ENCODE data around the gene EIF4EBP2. TPM values are rescaled to one million over a fixed set of nuclear protein-coding genes. Genes with fewer than 3 reads are reported as not detected.

The EIF4EBP2 gene
- total RNA-seq, 1 experiment from 2014 or later: 80.3 TPM

- Histone ChIP-seq H2AFZ (no peak overlapping the region), H3K4me1 (replicated peaks; ENCODE audit: insufficient read depth) (no peaks in the 10 kb centered on the region), H4K20me1 (ENCODE audit: insufficient read depth) (peaks cover 4% of the 10 kb centered on the region), H3K79me2 (ENCODE audit: low read depth) (no peaks in the 10 kb centered on the region), H3K4me2 (no peak overlapping the region), H3K4me3 (no peak overlapping the region), H3K9me2 (ENCODE audit: insufficient read depth) (no peaks in the 10 kb centered on the region), H3K36me3 (ENCODE audit: low read depth) (peaks cover 9% of the 10 kb centered on the region; the same call in 1 of the 2 replicates), H3F3A (ENCODE audit: insufficient read depth, low read depth) (0 out of 2 replicates have a peak, but pooled peaks cover 6% of the 10 kb centered on the region), H3K27me3 (ENCODE audit: insufficient read depth, low read depth) (no peaks in the 10 kb centered on the region), H3K9me3 (ENCODE audit: insufficient read depth, low read depth) (no peaks in the 10 kb centered on the region), H3K27ac (no peak overlapping the region)
- no peak for DNase-seq
- intact Hi-C loops (cut with micrococcal nuclease; ENCODE audit: unreplicated experiment): no loop called here
- BruUV-seq (replicated peaks): no TSS peak
- CTCF ChIA-PET: no interaction called here
- POLR2A ChIA-PET (ENCODE audit: unreplicated experiment): no interaction called here
- TF ChIP-seq, protein P1, sequence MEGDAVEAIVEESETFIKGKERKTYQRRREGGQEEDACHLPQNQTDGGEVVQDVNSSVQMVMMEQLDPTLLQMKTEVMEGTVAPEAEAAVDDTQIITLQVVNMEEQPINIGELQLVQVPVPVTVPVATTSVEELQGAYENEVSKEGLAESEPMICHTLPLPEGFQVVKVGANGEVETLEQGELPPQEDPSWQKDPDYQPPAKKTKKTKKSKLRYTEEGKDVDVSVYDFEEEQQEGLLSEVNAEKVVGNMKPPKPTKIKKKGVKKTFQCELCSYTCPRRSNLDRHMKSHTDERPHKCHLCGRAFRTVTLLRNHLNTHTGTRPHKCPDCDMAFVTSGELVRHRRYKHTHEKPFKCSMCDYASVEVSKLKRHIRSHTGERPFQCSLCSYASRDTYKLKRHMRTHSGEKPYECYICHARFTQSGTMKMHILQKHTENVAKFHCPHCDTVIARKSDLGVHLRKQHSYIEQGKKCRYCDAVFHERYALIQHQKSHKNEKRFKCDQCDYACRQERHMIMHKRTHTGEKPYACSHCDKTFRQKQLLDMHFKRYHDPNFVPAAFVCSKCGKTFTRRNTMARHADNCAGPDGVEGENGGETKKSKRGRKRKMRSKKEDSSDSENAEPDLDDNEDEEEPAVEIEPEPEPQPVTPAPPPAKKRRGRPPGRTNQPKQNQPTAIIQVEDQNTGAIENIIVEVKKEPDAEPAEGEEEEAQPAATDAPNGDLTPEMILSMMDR (conservative IDR thresholded peaks at IDR 0.05): no peak
- TF ChIP-seq EZH2 (IDR thresholded peaks at IDR 0.05; ENCODE audit: low read depth): no peak
These were observed 28.2 kb downstream of the EIF4EBP2 start for GRCh38 chr10:70432101-70432500.

GRCh38 chr10:70432561-70433263 lies 28.8 kb downstream of the EIF4EBP2 start:
- no peak overlapping the region for H2AFZ ChIP-seq
- H3K4me2 ChIP-seq: no peak overlapping the region
- no peak overlapping the region for H3K4me3 ChIP-seq
- H3K27me3 ChIP-seq (ENCODE audit: insufficient read depth, low read depth): no peaks in the 10 kb centered on the region
- TSS peak; percentile 5 for BruUV-seq (replicated peaks)
- no peaks in the 10 kb centered on the region for H3K9me2 ChIP-seq (ENCODE audit: insufficient read depth)
- TF ChIP-seq EZH2 (IDR thresholded peaks at IDR 0.05; ENCODE audit: low read depth): no peak
- TF ChIP-seq, protein P1 (conservative IDR thresholded peaks at IDR 0.05): no peak
- H3K27ac ChIP-seq: no peak overlapping the region
- H3K36me3 ChIP-seq (ENCODE audit: low read depth): peaks cover 6% of the 10 kb centered on the region; the same call in 1 of the 2 replicates
- intact Hi-C loops (cut with micrococcal nuclease; ENCODE audit: unreplicated experiment): no loop called here
- H3F3A ChIP-seq (ENCODE audit: insufficient read depth, low read depth): 0 out of 2 replicates have a peak, but pooled peaks cover 6% of the 10 kb centered on the region
- H4K20me1 ChIP-seq (ENCODE audit: insufficient read depth): no peaks in the 10 kb centered on the region; the same call in 1 of the 2 replicates
- no peaks in the 10 kb centered on the region for H3K79me2 ChIP-seq (ENCODE audit: low read depth)
- H3K9me3 ChIP-seq (ENCODE audit: insufficient read depth, low read depth): no peaks in the 10 kb centered on the region
- H3K4me1 ChIP-seq (replicated peaks; ENCODE audit: insufficient read depth): no peaks in the 10 kb centered on the region
- CTCF ChIA-PET: interaction anchor here (0.5 kb wide), 1 partner anchor 66 kb away, joined by 3 read pairs; no protein-coding TSS in a partner anchor
- DNase-seq: no peak
- POLR2A ChIA-PET (ENCODE audit: unreplicated experiment): interaction anchor here (0.6 kb wide), 1 partner anchor 234 kb away, joined by 6 read pairs; no protein-coding TSS in a partner anchor

GRCh38 chr10:70433581-70434280 lies 29.8 kb downstream of the EIF4EBP2 start:
- Histone ChIP-seq H3K4me1 (replicated peaks; ENCODE audit: insufficient read depth) (no peaks in the 10 kb centered on the region), H3K27ac (no peak overlapping the region), H3K9me2 (ENCODE audit: insufficient read depth) (no peaks in the 10 kb centered on the region), H3K4me2 (no peak overlapping the region), H3K79me2 (ENCODE audit: low read depth) (no peaks in the 10 kb centered on the region), H3K9me3 (ENCODE audit: insufficient read depth, low read depth) (no peaks in the 10 kb centered on the region), H3K4me3 (no peak overlapping the region), H4K20me1 (ENCODE audit: insufficient read depth) (no peaks in the 10 kb centered on the region; the same call in 1 of the 2 replicates), H2AFZ (no peak overlapping the region), H3F3A (ENCODE audit: insufficient read depth, low read depth) (0 out of 2 replicates have a peak, but pooled peaks cover 6% of the 10 kb centered on the region), H3K36me3 (ENCODE audit: low read depth) (peaks cover 6% of the 10 kb centered on the region; the same call in 1 of the 2 replicates), H3K27me3 (ENCODE audit: insufficient read depth, low read depth) (peaks cover 5% of the 10 kb centered on the region; the same call in 1 of the 2 replicates)
- TF ChIP-seq, protein P1 (conservative IDR thresholded peaks at IDR 0.05): no peak
- no peak for TF ChIP-seq EZH2 (IDR thresholded peaks at IDR 0.05; ENCODE audit: low read depth)
- no TSS peak for BruUV-seq (replicated peaks)
- intact Hi-C loops (cut with micrococcal nuclease; ENCODE audit: unreplicated experiment): no loop called here
- CTCF ChIA-PET: no interaction called here
- no peak for DNase-seq
- POLR2A ChIA-PET (ENCODE audit: unreplicated experiment): no interaction called here
